Neuronal stem cell (in vitro differentiated cells): ENCODE measurements around the gene STAC3.

Experiments
- DNase-seq: peaks from one replicate; pipeline ENCODE4 v3.0.0-alpha.2; 2013; ENCODE audit warnings: low spot score
- H2AFZ ChIP-seq: one replicate; pipeline ENCODE4 v1.6.1; 2013; ENCODE audit warnings: mild to moderate bottlenecking, low read length, inconsistent platforms
- H2AK5ac ChIP-seq: 2 replicates; pipeline ENCODE4 v1.6.1; 2013; ENCODE audit warnings: low read depth, mild to moderate bottlenecking, inconsistent platforms, low read length, moderate library complexity, mixed read lengths
- H2BK120ac ChIP-seq: 2 replicates; pipeline ENCODE4 v1.6.1; 2013; ENCODE audit warnings: low read depth, mild to moderate bottlenecking, inconsistent platforms, low read length, moderate library complexity, mixed read lengths
- H2BK12ac ChIP-seq: one replicate; pipeline ENCODE4 v1.6.1; 2013; ENCODE audit warnings: low read length, inconsistent platforms
- H2BK15ac ChIP-seq: 2 replicates; pipeline ENCODE4 v1.6.1; 2013; ENCODE audit warnings: mild to moderate bottlenecking, low read length, inconsistent platforms, mixed read lengths
- H2BK5ac ChIP-seq: one replicate; pipeline ENCODE4 v1.6.1; 2013; ENCODE audit warnings: inconsistent platforms, mild to moderate bottlenecking, low read length, moderate library complexity
- H3K14ac ChIP-seq: one replicate; pipeline ENCODE4 v1.6.1; 2013; ENCODE audit warnings: low read length, inconsistent platforms
- H3K18ac ChIP-seq: 2 replicates; pipeline ENCODE4 v1.6.1; 2013; ENCODE audit warnings: low read length, inconsistent platforms
- H3K23ac ChIP-seq: 2 replicates; pipeline ENCODE4 v1.6.1; 2013; ENCODE audit warnings: low read depth, mild to moderate bottlenecking, mixed read lengths, low read length, inconsistent platforms; ENCODE audit not compliant: poor library complexity
- H3K27ac ChIP-seq: replicated peaks from 3 replicates; pipeline ENCODE4 v1.5.1; 2013; ENCODE audit warnings: low read length, inconsistent platforms
- H3K27me3 ChIP-seq, 3 experiments: 2 replicates each; pipeline ENCODE4 v1.6.1; 2013; ENCODE audit warnings: low read length in 3 of 3, mild to moderate bottlenecking in 2 of 3, inconsistent platforms in 1 of 3, low read depth in 1 of 3, mixed read lengths in 1 of 3, moderate library complexity in 1 of 3; ENCODE audit not compliant: control insufficient read depth in 3 of 3, insufficient read depth in 3 of 3
- H3K36me3 ChIP-seq, 2 donors: replicated peaks in 1 of 2; 2 replicates each; pipeline ENCODE4 v1.6.1; 2013; ENCODE audit warnings: low read length in 2 of 2; ENCODE audit not compliant: control insufficient read depth in 2 of 2, insufficient read depth in 2 of 2
- H3K4ac ChIP-seq: 2 replicates; pipeline ENCODE4 v1.6.1; 2013; ENCODE audit warnings: inconsistent platforms, mild to moderate bottlenecking, low read length, moderate library complexity
- H3K4me1 ChIP-seq, 2 donors: 1 replicate in 1 of 2; 2 replicates in 1 of 2; pipeline ENCODE4 v1.6.1; 2013; ENCODE audit warnings: low read length in 2 of 2, low read depth in 1 of 2; ENCODE audit not compliant: control insufficient read depth in 2 of 2, insufficient read depth in 1 of 2
- H3K4me2 ChIP-seq: one replicate; pipeline ENCODE4 v1.6.1; 2013; ENCODE audit warnings: mild to moderate bottlenecking, low read length, inconsistent platforms; ENCODE audit not compliant: insufficient read depth, poor library complexity, severe bottlenecking
- H3K4me3 ChIP-seq, 2 donors: 2 replicates each; pipeline ENCODE4 v1.5.1; 2013; ENCODE audit warnings: low read length in 2 of 2, mild to moderate bottlenecking in 2 of 2, inconsistent platforms in 1 of 2, moderate library complexity in 1 of 2
- H3K79me1 ChIP-seq: one replicate; pipeline ENCODE4 v1.6.1; 2013; ENCODE audit warnings: low read depth, mild to moderate bottlenecking, inconsistent platforms, low read length, moderate library complexity
- H3K9ac ChIP-seq: one replicate; pipeline ENCODE4 v1.6.1; 2013; ENCODE audit warnings: mild to moderate bottlenecking, low read depth, low read length, inconsistent platforms; ENCODE audit not compliant: poor library complexity
- H3K9me3 ChIP-seq, 2 donors: replicated peaks in 1 of 2; 2 replicates each; pipeline versions ENCODE3 to v1.6.1; 2013; ENCODE audit warnings: low read length in 2 of 2, mild to moderate bottlenecking in 2 of 2, inconsistent platforms in 1 of 2, low read depth in 1 of 2, mixed read lengths in 1 of 2, moderate library complexity in 1 of 2; ENCODE audit not compliant: control insufficient read depth in 2 of 2, insufficient read depth in 1 of 2
- H4K8ac ChIP-seq: one replicate; pipeline ENCODE4 v1.6.1; 2013; ENCODE audit warnings: low read depth, mild to moderate bottlenecking, inconsistent platforms, low read length, moderate library complexity
- H4K91ac ChIP-seq: one replicate; pipeline ENCODE4 v1.6.1; 2013; ENCODE audit warnings: low read length, low read depth, mild to moderate bottlenecking, inconsistent platforms; ENCODE audit not compliant: poor library complexity
- WGBS, 2 donors: extraction: QIAGEN DNeasy Blood & Tissue Kit; methylation state at CpG; one replicate each; pipeline ENCODE4 v1.1.7; 2013; ENCODE audit warnings: missing lambda C conversion rate in 2 of 2, mixed read lengths in 1 of 2; ENCODE audit not compliant: insufficient read length in 2 of 2, insufficient replicate concordance in 1 of 2; ENCODE audit errors: extremely low coverage in 2 of 2; 5-methylcytosine and 5-hydroxymethylcytosine counted together

The STAC3 gene

GRCh38 chr12:57201219-57201618 is 49.8 kb downstream of the STAC3 start:
- no peak overlapping the region for H2AFZ ChIP-seq

GRCh38 chr12:57200497-57200896 is 50.5 kb downstream of the STAC3 start:
- no peak overlapping the region for H2BK120ac ChIP-seq
- no peak overlapping the region for H2BK12ac ChIP-seq
- no peak overlapping the region for H3K18ac ChIP-seq
- H4K91ac ChIP-seq: no peak overlapping the region
- no peak overlapping the region for H3K4me3 ChIP-seq
- DNase-seq: no peak
- no peak overlapping the region for H2BK5ac ChIP-seq
- H3K14ac ChIP-seq: no peak overlapping the region
- H3K4me2 ChIP-seq: no peak overlapping the region
- H2AFZ ChIP-seq: no peak overlapping the region
- H3K4me1 ChIP-seq: no peaks in the 10 kb centered on the region
- H3K9ac ChIP-seq: no peak overlapping the region
- H3K23ac ChIP-seq: peak overlapping the region; percentile 65
- no peak overlapping the region for H2AK5ac ChIP-seq
- H3K27me3 ChIP-seq: no peaks in the 10 kb centered on the region
- no peak overlapping the region for H3K27ac ChIP-seq
- H3K9me3 ChIP-seq: peaks cover 0 to 1% of the 10 kb centered on the region in 2 donors
- WGBS, 2 donors: no CpG with 5 or more reads among the region's 15 CpGs
- peaks cover 10% of the 10 kb centered on the region for H3K79me1 ChIP-seq
- H3K4ac ChIP-seq: no peak overlapping the region
- no peak overlapping the region for H2BK15ac ChIP-seq
- no peak overlapping the region for H4K8ac ChIP-seq
- H3K36me3 ChIP-seq: peaks cover 89 to 100% of the 10 kb centered on the region in 2 donors

More at GRCh38 chr12:57201219-57201618, 49.8 kb downstream of the STAC3 start:
- H3K9me3 ChIP-seq: peaks cover 0 to 1% of the 10 kb centered on the region in 2 donors
- no peak for DNase-seq
- H3K23ac ChIP-seq: no peak overlapping the region
- no peak overlapping the region for H2BK15ac ChIP-seq
- H4K91ac ChIP-seq: no peak overlapping the region
- no peak overlapping the region for H3K14ac ChIP-seq
- no peak overlapping the region for H2AK5ac ChIP-seq
- no peak overlapping the region for H4K8ac ChIP-seq
- no peak overlapping the region for H2BK120ac ChIP-seq
- no peak overlapping the region for H3K4ac ChIP-seq
- H3K36me3 ChIP-seq: peaks cover 89 to 100% of the 10 kb centered on the region in 2 donors
- no peak overlapping the region for H3K4me3 ChIP-seq
- peak overlapping the region; percentile 60 for H3K9ac ChIP-seq
- no peaks in the 10 kb centered on the region for H3K4me1 ChIP-seq
- no peak overlapping the region for H2BK5ac ChIP-seq
- no peaks in the 10 kb centered on the region for H3K27me3 ChIP-seq
- H2BK12ac ChIP-seq: no peak overlapping the region
- no CpG with 5 or more reads among the region's 8 CpGs for WGBS, 2 donors
- no peak overlapping the region for H3K27ac ChIP-seq
- H3K18ac ChIP-seq: no peak overlapping the region
- H3K4me2 ChIP-seq: no peak overlapping the region
- peaks cover 8% of the 10 kb centered on the region for H3K79me1 ChIP-seq

GRCh38 chr12:57199191-57199590 is 51.8 kb downstream of the STAC3 start:
- Histone ChIP-seq H3K14ac (no peak overlapping the region), H2AK5ac (no peak overlapping the region), H3K79me1 (peaks cover 13% of the 10 kb centered on the region), H3K4me1 (no peaks in the 10 kb centered on the region), H2BK5ac (no peak overlapping the region), H2BK12ac (no peak overlapping the region), H3K4me3 (peak overlapping the region in 1 of 2 donors; percentile 10), H2BK15ac (no peak overlapping the region), H4K91ac (no peak overlapping the region), H3K27ac (no peak overlapping the region), H3K36me3 (peaks cover 91 to 100% of the 10 kb centered on the region in 2 donors), H3K23ac (no peak overlapping the region), H4K8ac (no peak overlapping the region), H3K9me3 (peaks cover 0 to 1% of the 10 kb centered on the region in 2 donors), H3K18ac (no peak overlapping the region), H3K9ac (no peak overlapping the region), H2AFZ (no peak overlapping the region), H3K4ac (no peak overlapping the region), H3K27me3 (no peaks in the 10 kb centered on the region), H3K4me2 (no peak overlapping the region), H2BK120ac (no peak overlapping the region)
- no peak for DNase-seq
- WGBS, 2 donors: no CpG with 5 or more reads among the region's 15 CpGs

GRCh38 chr12:57198329-57198728 is 52.7 kb downstream of the STAC3 start:
- no peak overlapping the region for H2AFZ ChIP-seq
- no peak overlapping the region for H3K9ac ChIP-seq
- no peak overlapping the region for H2BK120ac ChIP-seq
- H3K9me3 ChIP-seq: peaks cover 0 to 1% of the 10 kb centered on the region in 2 donors
- no peak overlapping the region for H4K91ac ChIP-seq
- H3K23ac ChIP-seq: no peak overlapping the region
- no peak overlapping the region for H3K4me3 ChIP-seq
- H2BK5ac ChIP-seq: no peak overlapping the region
- H3K14ac ChIP-seq: no peak overlapping the region
- H3K4me2 ChIP-seq: no peak overlapping the region
- no peak overlapping the region for H2BK15ac ChIP-seq
- H2AK5ac ChIP-seq: no peak overlapping the region
- peaks cover 92 to 100% of the 10 kb centered on the region in 2 donors for H3K36me3 ChIP-seq
- no peaks in the 10 kb centered on the region for H3K4me1 ChIP-seq
- no CpG with 5 or more reads among the region's 17 CpGs for WGBS, 2 donors
- no peak overlapping the region for H3K18ac ChIP-seq
- DNase-seq: no peak
- no peak overlapping the region for H2BK12ac ChIP-seq
- H3K4ac ChIP-seq: no peak overlapping the region
- no peak overlapping the region for H3K27ac ChIP-seq
- no peak overlapping the region for H4K8ac ChIP-seq
- H3K27me3 ChIP-seq: no peaks in the 10 kb centered on the region
- peaks cover 13% of the 10 kb centered on the region for H3K79me1 ChIP-seq
